Adrenal gland (tissue), 12 donors: ENCODE measurements around the gene PRRT2. TPM values are rescaled to one million over a fixed set of nuclear protein-coding genes. Genes with fewer than 3 reads are reported as not detected.
"Not testable (repeated sequence)": the region's sequence is repeated elsewhere in the genome, so short reads cannot be mapped to it uniquely, and the experiment has no call there.

ENCODE experiments used
- DNase-seq, 7 donors: peaks; one replicate each; pipeline ENCODE4 v3.0.0-alpha.2; 2019 to 2020
- H3K27ac ChIP-seq, 5 donors: fragments of 200-600 bp; sonication (generic) in 4 of 5; 1 replicate in 3 of 5; 2 replicates in 2 of 5; pipeline versions ENCODE4 v1.5.1 to v1.8.0; 2016 to 2020; ENCODE audit warnings: mild to moderate bottlenecking in 1 of 5
- H3K27me3 ChIP-seq: fragments of 200-600 bp; 2 replicates; pipeline ENCODE4 v1.8.0; 2021
- H3K36me3 ChIP-seq, 2 donors: fragments of 200-600 bp; replicated peaks in 1 of 2; 1 replicate in 1 of 2; 2 replicates in 1 of 2; pipeline versions ENCODE4 v1.5.1 to v1.8.0; 2018 to 2022
- H3K4me1 ChIP-seq, 2 donors: fragments of 200-600 bp; replicated peaks in 1 of 2; 1 replicate in 1 of 2; 2 replicates in 1 of 2; pipeline versions ENCODE4 v1.5.1 to v1.8.0; 2018 to 2021
- H3K4me3 ChIP-seq, 4 donors: fragments of 200-600 bp; sonication (generic) in 3 of 4; one replicate each; pipeline ENCODE4 v1.5.1; 2016 to 2018
- H3K9me3 ChIP-seq, 3 donors: fragments of 200-600 bp; sonication (generic) in 1 of 3; replicated peaks in 1 of 3; 1 replicate in 2 of 3; 2 replicates in 1 of 3; pipeline versions ENCODE4 v1.5.1 to v1.8.0; 2016 to 2021
- CTCF ChIP-seq, 6 experiments: fragments of 450-650 bp in 4 of 6; fragments of 200-600 bp in 2 of 6; sonication (generic) in 1 of 6; IDR thresholded peaks; 1 replicate in 5 of 6; 2 replicates in 1 of 6; pipeline versions ENCODE4 v1.5.1 to v1.8.0; 2016 to 2021; ENCODE audit warnings: antibody characterized with exemption in 6 of 6, mild to moderate bottlenecking in 2 of 6, moderate library complexity in 1 of 6
- POLR2A ChIP-seq, 2 donors: fragments of 450-650 bp; IDR thresholded peaks; one replicate each; pipeline ENCODE4 v1.6.1; 2017; ENCODE audit warnings: antibody characterized with exemption in 2 of 2, mild to moderate bottlenecking in 2 of 2, moderate library complexity in 1 of 2
- WGBS, 4 donors: extraction: QIAGEN DNeasy Blood & Tissue Kit in 2 of 4; methylation state at CpG; one replicate each; pipeline versions ENCODE4 v1.1.5 to v1.1.7; 2013 to 2017; 5-methylcytosine and 5-hydroxymethylcytosine counted together
- intact Hi-C, 2 donors: fragments of 100-400 bp; cut with DNase I; formaldehyde crosslinking; loops; one replicate each; pipeline versions ENCODE4 v1.14.1 to v1.15.0; 2022 to 2023
- polyA plus RNA-seq, 3 donors: library from polyadenylated mRNA; stranded (reverse); fragments of 200-250 nt in 2 of 3; fragments of 350-450 nt in 1 of 3; fragmentation: Illumina TruSeq in 1 of 3; extraction: RNeasy Lipid Tissue Mini Kit (QIAGEN cat#74804) in 1 of 3; gene quantifications; one replicate each; pipeline ENCODE4 v1.2.3, GENCODE V29; 2013 to 2014
- total RNA-seq, 9 donors: library from RNA; depleted of rRNA in 4 of 9; stranded (reverse); fragments of >200 nt in 4 of 9; fragments of 120-200 nt in 1 of 9; fragmentation: NEBNext Ultra II Directional in 1 of 9; extraction: Animal tissue kit (Norgen Biotek cat#: 25700) in 1 of 9; gene quantifications; one replicate each; pipeline versions ENCODE4 v1.1.0 to v1.2.4, GENCODE V29; 2013 to 2023
- donor health status: healthy with polysubstance abuse.
- donor health status: Bipolar disorder and iron deficiency.
- donor health status: DM: yes; HTN: yes; CAD: no.
- donor health status: DM: no; HTN: no; CAD: no.
- donor health status: DM: no; HTN: no; CAD: no.
- donor health status: DM: yes; HTN: yes; CAD: no.

The PRRT2 gene
- total and polyA plus RNA-seq, 12 donors, result 0.97 to 32.0 (median 2.4) TPM; not detected in 1

GRCh38 chr16:29784157-29784556 is 27.8 kb upstream of the PRRT2 start:
- H3K4me3 ChIP-seq, result no peak overlapping the region
- H3K27ac ChIP-seq, result no peak overlapping the region
- no peaks in the 10 kb centered on the region for H3K36me3 ChIP-seq
- no peaks in the 10 kb centered on the region for H3K9me3 ChIP-seq
- H3K27me3 ChIP-seq, result no peaks in the 10 kb centered on the region
- no peaks in the 10 kb centered on the region for H3K4me1 ChIP-seq
- 87 to 96% (median 93%) methylated on average over 2 of the region's 2 CpGs for WGBS, 4 donors
- DNase-seq, result no peak
- intact Hi-C loops, result no loop called here
- TF ChIP-seq CTCF (IDR thresholded peaks at IDR 0.05) (no peak), POLR2A (IDR thresholded peaks at IDR 0.05) (no peak)

- DNase-seq, result peak; percentile 64 to 85 (median 79)
- TF ChIP-seq POLR2A (IDR thresholded peaks at IDR 0.05) (no peak), CTCF (IDR thresholded peaks at IDR 0.05) (peak; percentile 66 to 86 (median 80))
- no peaks in the 10 kb centered on the region for H3K9me3 ChIP-seq
- 10 to 15% (median 13%) methylated on average over 16 to 38 of the region's 38 CpGs for WGBS, 4 donors
- H3K27me3 ChIP-seq, result no peaks in the 10 kb centered on the region
- peak overlapping the region in 1 of 4 donors; percentile 15 for H3K4me3 ChIP-seq
- H3K4me1 ChIP-seq, result peaks cover 5% of the 10 kb centered on the region in 2 donors
- peak overlapping the region in 1 of 5 donors; percentile 13 for H3K27ac ChIP-seq
- no peaks in the 10 kb centered on the region for H3K36me3 ChIP-seq
- intact Hi-C loops, result no loop called here
These were observed 27.0 kb upstream of the PRRT2 start for GRCh38 chr16:29784901-29785500.

GRCh38 chr16:29787155-29787554 is 24.8 kb upstream of the PRRT2 start:
- H3K9me3 ChIP-seq, H3K4me3 ChIP-seq, intact Hi-C loops, H3K27ac ChIP-seq, H3K27me3 ChIP-seq, H3K36me3 ChIP-seq, DNase-seq: not testable (repeated sequence)
- peaks cover 16% of the 10 kb centered on the region in 2 donors for H3K4me1 ChIP-seq
- WGBS, 4 donors, result 73 to 84% (median 79%) methylated on average over 4 of the region's 4 CpGs

GRCh38 chr16:29789775-29790182 is 22.2 kb upstream of the PRRT2 start:
- WGBS, 4 donors, result 57 to 90% (median 69%) methylated on average over 11 to 20 of the region's 20 CpGs
- Histone ChIP-seq H3K27ac (peak overlapping the region; percentile 58 to 92 (median 84)), H3K27me3 (no peaks in the 10 kb centered on the region), H3K4me1 (peaks cover 16% of the 10 kb centered on the region in 2 donors), H3K4me3 (peak overlapping the region in 3 of 4 donors; percentile 24 to 64 (median 64)), H3K9me3 (no peaks in the 10 kb centered on the region), H3K36me3 (no peaks in the 10 kb centered on the region)
- intact Hi-C loops, result no loop called here
- peak in 1 of 7 donors; percentile 30 for DNase-seq
- TF ChIP-seq POLR2A (IDR thresholded peaks at IDR 0.05) (no peak), CTCF (IDR thresholded peaks at IDR 0.05) (no peak)
